Breast epithelium (tissue), 3 donors: ENCODE data around the gene NRG3.

Experiments
- POLR2AphosphoS5 ChIP-seq, 3 donors: sonication (generic); formaldehyde crosslinking; IDR thresholded peaks; one replicate each; pipeline ENCODE4 v1.6.1; 2017; ENCODE audit warnings: antibody characterized with exemption in 3 of 3
- TF ChIP-seq, protein P1 (sequence below), 3 donors: fragments of 450-650 bp; IDR thresholded peaks; one replicate each; pipeline ENCODE4 v1.5.1; 2016 to 2017; ENCODE audit warnings: antibody characterized with exemption in 3 of 3, mild to moderate bottlenecking in 3 of 3, moderate library complexity in 3 of 3

DNA sequence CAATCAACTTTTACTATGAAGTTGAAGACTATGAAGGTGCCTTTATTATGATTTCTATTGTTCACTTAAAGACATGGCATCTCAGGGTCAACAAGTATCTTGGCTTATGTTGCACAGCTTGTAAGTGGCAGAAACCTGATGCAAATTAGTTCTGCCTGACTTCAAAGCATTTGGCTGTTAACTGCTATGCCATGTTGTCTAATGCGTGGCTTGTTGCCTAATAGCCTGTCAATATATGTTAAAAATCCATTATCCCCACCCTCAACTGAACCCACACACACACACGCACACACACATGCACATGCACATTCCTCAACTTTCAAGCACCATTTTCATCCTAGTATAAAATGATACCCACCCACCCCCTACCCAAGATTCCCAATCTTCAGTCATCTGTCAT lies 217.1 kb downstream of the NRG3 start:
- TF ChIP-seq, protein P1, sequence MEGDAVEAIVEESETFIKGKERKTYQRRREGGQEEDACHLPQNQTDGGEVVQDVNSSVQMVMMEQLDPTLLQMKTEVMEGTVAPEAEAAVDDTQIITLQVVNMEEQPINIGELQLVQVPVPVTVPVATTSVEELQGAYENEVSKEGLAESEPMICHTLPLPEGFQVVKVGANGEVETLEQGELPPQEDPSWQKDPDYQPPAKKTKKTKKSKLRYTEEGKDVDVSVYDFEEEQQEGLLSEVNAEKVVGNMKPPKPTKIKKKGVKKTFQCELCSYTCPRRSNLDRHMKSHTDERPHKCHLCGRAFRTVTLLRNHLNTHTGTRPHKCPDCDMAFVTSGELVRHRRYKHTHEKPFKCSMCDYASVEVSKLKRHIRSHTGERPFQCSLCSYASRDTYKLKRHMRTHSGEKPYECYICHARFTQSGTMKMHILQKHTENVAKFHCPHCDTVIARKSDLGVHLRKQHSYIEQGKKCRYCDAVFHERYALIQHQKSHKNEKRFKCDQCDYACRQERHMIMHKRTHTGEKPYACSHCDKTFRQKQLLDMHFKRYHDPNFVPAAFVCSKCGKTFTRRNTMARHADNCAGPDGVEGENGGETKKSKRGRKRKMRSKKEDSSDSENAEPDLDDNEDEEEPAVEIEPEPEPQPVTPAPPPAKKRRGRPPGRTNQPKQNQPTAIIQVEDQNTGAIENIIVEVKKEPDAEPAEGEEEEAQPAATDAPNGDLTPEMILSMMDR (IDR thresholded peaks at IDR 0.05) = no peak
- no peak for TF ChIP-seq POLR2AphosphoS5 (IDR thresholded peaks at IDR 0.05)
